CD4-positive, alpha-beta T cell (primary cell): Measurements from ENCODE around the gene TUBB. TPM values are rescaled to one million over a fixed set of nuclear protein-coding genes. Genes with fewer than 3 reads are reported as not detected.
"Not testable (repeated sequence)": the region's sequence is repeated elsewhere in the genome, so short reads cannot be mapped to it uniquely, and the experiment has no call there.

ENCODE experiments used
- ATAC-seq: fragments of 200-7000 bp; cut with Tn5 transposase; one replicate; pipeline ENCODE4 v1.10.0; 2022; ENCODE audit warnings: mild to moderate bottlenecking; ENCODE audit not compliant: poor library complexity
- CTCF ChIA-PET: fragments of 350-600 bp; sonication (Branson Sonifier 250); formaldehyde crosslinking; loops from one replicate; lab custom pipeline; 2021; ENCODE audit warnings: antibody characterized with exemption, inconsistent platforms; lab: Charles Lee
- POLR2A ChIA-PET: fragments of 350-600 bp; sonication (Branson Sonifier 250); formaldehyde crosslinking; loops from one replicate; lab custom pipeline; 2021; ENCODE audit warnings: antibody characterized with exemption, inconsistent platforms; lab: Charles Lee
- DNase-seq, 14 experiments: peaks; one replicate each; pipeline ENCODE4 v3.0.0-alpha.2; 2013 to 2020; ENCODE audit warnings: mixed read lengths in 2 of 14
- H3K27ac ChIP-seq, 2 donors: one replicate each; pipeline versions ENCODE4 v1.5.1 to v1.7.0; 2013; ENCODE audit warnings: low read length in 2 of 2, low read depth in 1 of 2, mild to moderate bottlenecking in 1 of 2
- H3K27me3 ChIP-seq, 2 experiments: 1 replicate in 1 of 2; 2 replicates in 1 of 2; pipeline versions ENCODE4 v1.6.1 to v1.7.0; 2013; ENCODE audit warnings: low read length in 2 of 2, control low read depth in 1 of 2, mild to moderate bottlenecking in 1 of 2, moderate library complexity in 1 of 2; ENCODE audit not compliant: insufficient read depth in 2 of 2, control insufficient read depth in 1 of 2
- H3K36me3 ChIP-seq: one replicate; pipeline ENCODE4 v1.6.1; 2013; ENCODE audit warnings: low read length, control low read depth; ENCODE audit not compliant: insufficient read depth
- H3K4me1 ChIP-seq: one replicate; pipeline ENCODE4 v1.6.1; 2013; ENCODE audit warnings: low read length, control low read depth; ENCODE audit not compliant: insufficient read depth
- H3K4me3 ChIP-seq: one replicate; pipeline ENCODE4 v1.5.1; 2013; ENCODE audit warnings: mild to moderate bottlenecking, low read length, moderate library complexity
- H3K9me3 ChIP-seq, 2 experiments: 1 replicate in 1 of 2; 2 replicates in 1 of 2; pipeline versions ENCODE4 v1.6.1 to v1.7.0; 2013; ENCODE audit warnings: low read length in 2 of 2, mild to moderate bottlenecking in 2 of 2, control low read depth in 1 of 2, moderate library complexity in 1 of 2; ENCODE audit not compliant: control insufficient read depth in 1 of 2, insufficient read depth in 1 of 2
- H3K27ac Mint-ChIP-seq: one replicate; pipeline ENCODE4 v1.8.0; 2020; ENCODE audit warnings: mixed read lengths
- H3K27me3 Mint-ChIP-seq: one replicate; pipeline ENCODE4 v1.8.0; 2021; ENCODE audit warnings: mixed read lengths
- H3K36me3 Mint-ChIP-seq: one replicate; pipeline ENCODE4 v1.8.0; 2021; ENCODE audit warnings: low read depth, mixed read lengths
- H3K4me1 Mint-ChIP-seq: one replicate; pipeline ENCODE4 v1.8.0; 2021; ENCODE audit warnings: low read depth, mixed read lengths
- H3K4me3 Mint-ChIP-seq: one replicate; pipeline ENCODE4 v1.8.0; 2020; ENCODE audit warnings: mild to moderate bottlenecking, mixed read lengths
- H3K9me3 Mint-ChIP-seq: one replicate; pipeline ENCODE4 v1.8.0; 2020; ENCODE audit warnings: mixed read lengths
- intact Hi-C, 2 experiments: fragments of 100-400 bp; cut with DNase I in 1 of 2; cut with micrococcal nuclease in 1 of 2; formaldehyde crosslinking; loops; one replicate each; pipeline versions ENCODE4 v1.15.1 to v1.9.0; 2023 to 2025; cut with DNase I, micrococcal nuclease
- total RNA-seq, 174 experiments: library from RNA in 2 of 174; stranded (reverse) in 2 of 174; gene quantifications; one replicate each; pipeline ENCODE4 v1.2.3 and lab custom pipeline; 2021 to 2026
- TF ChIP-seq, protein P1 (sequence below): fragments of 200-600 bp; IDR thresholded peaks from one replicate; pipeline ENCODE4 v1.8.0; 2022; ENCODE audit warnings: antibody characterized with exemption, mild to moderate bottlenecking

TUBB gene
- total RNA-seq, 2 experiments from 2014 or later, result 76.0 to 78.4 TPM

DNA sequence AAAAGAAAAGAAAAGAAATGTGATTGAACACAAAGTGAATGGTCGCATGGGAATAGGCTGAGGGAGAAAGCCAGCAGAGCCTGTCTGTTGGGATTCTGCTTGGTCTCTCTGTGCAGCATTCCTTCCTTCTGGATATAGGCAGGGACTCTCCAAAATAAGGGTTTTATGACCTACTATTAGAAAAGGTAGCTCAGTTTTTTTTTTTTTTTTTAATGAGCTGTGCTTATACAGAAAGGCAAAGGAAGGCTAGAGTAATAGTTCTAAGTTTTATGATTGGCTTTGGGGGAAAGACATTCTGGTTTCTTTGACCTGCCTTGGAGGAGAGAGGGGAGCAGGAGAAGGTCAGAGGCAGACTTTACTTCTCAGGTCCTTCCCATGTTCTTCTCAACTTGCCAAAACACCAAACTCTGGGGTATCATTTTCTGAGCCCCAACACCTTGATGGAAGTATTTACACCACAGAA lies 43.0 kb downstream of the TUBB start:
- Mint-ChIP-seq H3K27me3 (no peaks in the 10 kb centered on the region), H3K27ac (no peak overlapping the region), H3K4me1 (peaks cover 39% of the 10 kb centered on the region), H3K4me3 (no peak overlapping the region), H3K9me3 (no peaks in the 10 kb centered on the region), H3K36me3 (no peaks in the 10 kb centered on the region)
- H3K9me3 ChIP-seq, result no peaks in the 10 kb centered on the region
- CTCF ChIA-PET, result no interaction called here
- H3K27me3 ChIP-seq, result no peaks in the 10 kb centered on the region
- no peak for ATAC-seq
- H3K36me3 ChIP-seq, result no peaks in the 10 kb centered on the region
- no peak overlapping the region for H3K27ac ChIP-seq
- TF ChIP-seq, protein P1, sequence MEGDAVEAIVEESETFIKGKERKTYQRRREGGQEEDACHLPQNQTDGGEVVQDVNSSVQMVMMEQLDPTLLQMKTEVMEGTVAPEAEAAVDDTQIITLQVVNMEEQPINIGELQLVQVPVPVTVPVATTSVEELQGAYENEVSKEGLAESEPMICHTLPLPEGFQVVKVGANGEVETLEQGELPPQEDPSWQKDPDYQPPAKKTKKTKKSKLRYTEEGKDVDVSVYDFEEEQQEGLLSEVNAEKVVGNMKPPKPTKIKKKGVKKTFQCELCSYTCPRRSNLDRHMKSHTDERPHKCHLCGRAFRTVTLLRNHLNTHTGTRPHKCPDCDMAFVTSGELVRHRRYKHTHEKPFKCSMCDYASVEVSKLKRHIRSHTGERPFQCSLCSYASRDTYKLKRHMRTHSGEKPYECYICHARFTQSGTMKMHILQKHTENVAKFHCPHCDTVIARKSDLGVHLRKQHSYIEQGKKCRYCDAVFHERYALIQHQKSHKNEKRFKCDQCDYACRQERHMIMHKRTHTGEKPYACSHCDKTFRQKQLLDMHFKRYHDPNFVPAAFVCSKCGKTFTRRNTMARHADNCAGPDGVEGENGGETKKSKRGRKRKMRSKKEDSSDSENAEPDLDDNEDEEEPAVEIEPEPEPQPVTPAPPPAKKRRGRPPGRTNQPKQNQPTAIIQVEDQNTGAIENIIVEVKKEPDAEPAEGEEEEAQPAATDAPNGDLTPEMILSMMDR, result no peak
- POLR2A ChIA-PET, result interaction anchor here (0.6 to 0.8 kb wide), 2 partner anchors 16 to 1601 kb away, joined by 3 to 5 read pairs; no protein-coding TSS in a partner anchor
- peaks cover 26% of the 10 kb centered on the region for H3K4me1 ChIP-seq
- intact Hi-C loops, result no loop called here
- no peak overlapping the region for H3K4me3 ChIP-seq
- no peak for DNase-seq

DNA sequence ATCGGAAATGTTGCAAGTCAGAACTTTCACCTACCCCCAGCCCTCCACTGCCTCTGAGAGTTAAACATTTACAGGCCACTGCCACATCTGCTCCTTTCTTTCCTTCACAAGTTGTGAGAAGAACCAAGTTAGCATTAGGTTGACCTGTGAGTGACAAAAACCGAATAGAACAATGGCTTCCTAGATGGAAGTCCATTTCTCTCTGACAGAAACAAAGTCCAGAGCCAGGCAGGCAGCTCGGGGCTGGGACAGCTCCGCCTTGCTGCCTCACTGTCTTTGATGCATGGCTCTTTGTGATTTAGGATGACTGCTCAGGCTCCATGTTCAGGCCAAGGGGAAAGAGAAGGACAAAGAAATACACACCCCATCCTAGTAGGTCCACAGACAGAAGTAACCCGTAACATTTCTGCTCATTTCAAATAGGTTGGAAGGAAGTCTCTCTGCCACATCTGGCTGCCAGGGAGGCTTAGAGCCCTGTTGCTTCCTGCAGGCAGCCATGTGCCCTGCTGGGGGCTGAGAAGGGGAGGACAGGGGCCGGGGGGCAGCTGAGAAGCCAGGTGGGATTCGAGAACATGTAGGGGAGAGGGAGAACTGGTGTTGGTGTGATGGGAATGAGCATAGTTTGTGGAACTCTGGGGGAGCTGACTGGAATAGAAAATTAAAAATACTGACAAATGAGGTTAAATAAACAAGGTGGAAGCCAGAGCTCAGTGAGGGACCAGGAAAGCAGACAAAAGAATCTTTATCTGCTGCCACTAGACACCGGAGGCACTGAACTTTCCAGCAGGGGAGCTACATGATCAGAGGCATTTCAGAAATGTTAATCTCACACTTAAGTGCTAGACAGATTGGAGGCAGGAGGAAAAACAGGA lies 43.7 kb downstream of the TUBB start:
- Histone ChIP-seq H3K27ac (no peak overlapping the region), H3K27me3 (no peaks in the 10 kb centered on the region), H3K4me3 (no peak overlapping the region), H3K36me3 (no peaks in the 10 kb centered on the region), H3K4me1 (peaks cover 32% of the 10 kb centered on the region), H3K9me3 (no peaks in the 10 kb centered on the region)
- Mint-ChIP-seq H3K27ac (peak overlapping the region; percentile 13), H3K36me3 (no peaks in the 10 kb centered on the region), H3K9me3 (no peaks in the 10 kb centered on the region), H3K4me1 (peaks cover 45% of the 10 kb centered on the region), H3K27me3 (no peaks in the 10 kb centered on the region), H3K4me3 (peak overlapping the region; percentile 50)
- peak; percentile 26 for ATAC-seq
- peak in 1 of 14 experiments; percentile 32 for DNase-seq
- TF ChIP-seq, protein P1, result no peak
- ChIA-PET CTCF (no interaction called here), POLR2A (interaction anchor here (0.8 kb wide), 1 partner anchor 17 kb away, joined by 5 read pairs; no protein-coding TSS in a partner anchor)
- intact Hi-C loops, result loop anchor here in 1 of 2 experiments (1.0 kb wide), 1 partner anchor 39 kb away; no protein-coding TSS in a partner anchor

DNA sequence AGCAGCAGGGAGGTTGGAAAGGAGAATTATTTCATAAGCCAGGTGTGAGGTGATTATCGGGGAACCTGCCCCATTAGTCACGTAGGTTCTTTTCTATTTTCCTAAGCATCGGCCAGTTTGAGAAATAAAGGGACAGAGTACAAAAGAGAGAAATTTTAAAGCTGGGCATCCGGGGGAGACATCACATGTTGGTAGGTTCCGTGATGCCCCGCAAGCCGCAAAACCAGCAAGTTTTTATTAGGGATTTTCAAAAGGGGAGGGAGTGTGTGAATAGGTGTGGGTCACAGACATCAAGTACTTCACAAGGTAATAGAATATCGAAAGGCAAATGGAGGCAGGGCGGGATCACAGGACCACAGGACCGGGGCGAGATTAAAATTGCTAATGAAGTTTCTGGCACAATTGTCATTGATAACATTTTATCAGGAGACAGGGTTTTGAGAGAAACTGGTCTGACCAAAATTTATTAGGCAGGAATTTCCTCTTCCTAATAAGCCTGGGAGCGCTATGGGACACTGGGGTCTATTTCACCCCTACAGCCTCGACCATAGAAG lies 44.4 kb downstream of the TUBB start:
- H3K9me3 Mint-ChIP-seq, POLR2A ChIA-PET, H3K27ac Mint-ChIP-seq, H3K4me3 ChIP-seq, H3K27ac ChIP-seq, H3K27me3 Mint-ChIP-seq, ATAC-seq, H3K27me3 ChIP-seq, H3K36me3 Mint-ChIP-seq, H3K36me3 ChIP-seq, H3K4me3 Mint-ChIP-seq, DNase-seq, H3K9me3 ChIP-seq, CTCF ChIA-PET: not testable (repeated sequence)
- H3K4me1 Mint-ChIP-seq, result peaks cover 52% of the 10 kb centered on the region
- peaks cover 39% of the 10 kb centered on the region for H3K4me1 ChIP-seq
- intact Hi-C loops, result loop anchor here in 1 of 2 experiments (1.0 kb wide), 1 partner anchor 39 kb away; no protein-coding TSS in a partner anchor

DNA sequence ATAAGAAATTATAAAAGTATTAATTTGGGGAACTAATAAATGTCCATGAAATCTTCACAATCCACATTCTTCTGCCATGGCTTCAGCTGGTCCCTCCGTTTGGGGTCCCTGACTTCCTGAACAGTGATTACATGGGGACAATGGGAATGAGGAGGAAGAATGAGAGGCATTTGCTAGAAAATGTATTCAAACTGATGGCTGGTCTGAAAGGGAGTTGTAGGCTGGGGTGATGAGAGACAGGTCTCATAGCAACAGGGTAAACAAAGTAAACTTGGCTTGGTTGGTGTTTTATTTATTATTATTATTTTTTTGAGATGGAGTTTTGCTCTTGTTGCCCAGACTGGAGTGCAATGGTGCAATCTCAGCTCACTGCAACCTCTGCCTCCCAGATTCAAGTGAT lies 45.3 kb downstream of the TUBB start:
- H3K4me1 Mint-ChIP-seq, result peaks cover 62% of the 10 kb centered on the region
- CTCF ChIA-PET, result interaction anchor here (1.8 kb wide), 1 partner anchor 35 kb away, joined by 4 read pairs; no protein-coding TSS in a partner anchor
- H3K36me3 Mint-ChIP-seq, H3K4me3 ChIP-seq, DNase-seq, H3K9me3 ChIP-seq, H3K27ac ChIP-seq, H3K4me3 Mint-ChIP-seq, H3K27me3 Mint-ChIP-seq, intact Hi-C loops, H3K27me3 ChIP-seq, H3K36me3 ChIP-seq, ATAC-seq, H3K9me3 Mint-ChIP-seq, H3K27ac Mint-ChIP-seq: not testable (repeated sequence)
- peaks cover 47% of the 10 kb centered on the region for H3K4me1 ChIP-seq
- POLR2A ChIA-PET, result interaction anchor here (0.7 kb wide), 1 partner anchor 21 kb away, joined by 3 read pairs; the partner anchor contains the start of gene IER3
